ENCODE results near the gene FOXI3.
"Not testable (repeated sequence)": the region's sequence is repeated elsewhere in the genome, so short reads cannot be mapped to it uniquely, and the experiment has no call there.

FOXI3 gene

GRCh38 chr2:88442061-88442460 is 10.4 kb downstream of the FOXI3 start:
- no peak for DNase-seq

- no peak for DNase-seq
Measured at GRCh38 chr2:88437010-88437409, 15.5 kb downstream of the FOXI3 start.

GRCh38 chr2:88429929-88430328 is 22.6 kb downstream of the FOXI3 start:
- DNase-seq: no peak

- DNase-seq: no peak
Measured at GRCh38 chr2:88423733-88424132, 28.8 kb downstream of the FOXI3 start.

- DNase-seq: not testable (repeated sequence)
Measured at GRCh38 chr2:88419051-88419450, 33.4 kb downstream of the FOXI3 start.

GRCh38 chr2:88416016-88416663 is 36.4 kb downstream of the FOXI3 start:
- no peak for DNase-seq

GRCh38 chr2:88408870-88409269 is 43.6 kb downstream of the FOXI3 start:
- DNase-seq: not testable (repeated sequence)

GRCh38 chr2:88400037-88400767 is 52.3 kb downstream of the FOXI3 start:
- DNase-seq: no peak

GRCh38 chr2:88398180-88398579 is 54.3 kb downstream of the FOXI3 start:
- DNase-seq: no peak

Measured in right kidney (tissue), 1 donor.